Neural cell (in vitro differentiated cells): ENCODE results near the gene IQCF5. TPM values are rescaled to one million over a fixed set of nuclear protein-coding genes. Genes with fewer than 3 reads are reported as not detected.
"Not testable (repeated sequence)": the region's sequence is repeated elsewhere in the genome, so short reads cannot be mapped to it uniquely, and the experiment has no call there.

Experiments
- H2AFZ ChIP-seq: fragments of 200-600, 300-800 bp; sonication (generic), shearing (Covaris generic); 2 replicates; pipeline ENCODE4 v1.6.0; 2014; ENCODE audit warnings: low read depth, mild to moderate bottlenecking, antibody characterized with exemption, low read length, moderate library complexity
- H3F3A ChIP-seq: fragments of 200-600 bp; shearing (Covaris generic); 2 replicates; pipeline ENCODE4 v1.6.1; 2016; ENCODE audit warnings: mild to moderate bottlenecking, moderate library complexity, mixed read lengths, antibody characterized with exemption, low read length; ENCODE audit not compliant: insufficient read depth, poor library complexity, severe bottlenecking
- H3K27ac ChIP-seq: fragments of 200-600, 300-800 bp; sonication (generic), shearing (Covaris generic); 2 replicates; pipeline ENCODE4 v1.5.1; 2014; ENCODE audit warnings: mild to moderate bottlenecking, low read length, moderate library complexity
- H3K27me3 ChIP-seq: fragments of 300-800, 200-600 bp; sonication (generic), shearing (Covaris generic); 2 replicates; pipeline ENCODE4 v1.6.0; 2014; ENCODE audit warnings: mild to moderate bottlenecking, low read depth, low read length, moderate library complexity; ENCODE audit not compliant: insufficient read depth
- H3K36me3 ChIP-seq: fragments of 300-800, 200-600 bp; sonication (generic), shearing (Covaris generic); 2 replicates; pipeline ENCODE4 v1.5.1; 2014; ENCODE audit warnings: mild to moderate bottlenecking, antibody characterized with exemption, low read length, moderate library complexity; ENCODE audit not compliant: insufficient read depth
- H3K4me2 ChIP-seq: fragments of 300-800, 200-600 bp; sonication (generic), shearing (Covaris generic); 2 replicates; pipeline ENCODE4 v1.6.0; 2014; ENCODE audit warnings: mild to moderate bottlenecking, low read length
- H3K4me3 ChIP-seq: fragments of 300-800, 200-600 bp; sonication (generic), shearing (Covaris generic); 2 replicates; pipeline ENCODE4 v1.5.1; 2014; ENCODE audit warnings: mild to moderate bottlenecking, low read length, moderate library complexity
- H3K79me2 ChIP-seq: fragments of 200-600 bp; shearing (Covaris generic); replicated peaks from 2 replicates; pipeline ENCODE4 v1.6.0; 2014; ENCODE audit warnings: mild to moderate bottlenecking, low read length, moderate library complexity; ENCODE audit not compliant: insufficient read depth
- H3K9ac ChIP-seq: fragments of 300-800, 200-600 bp; sonication (generic), shearing (Covaris generic); 2 replicates; pipeline ENCODE4 v1.6.1; 2016; ENCODE audit warnings: mild to moderate bottlenecking, low read length, mixed read lengths
- H3K9me2 ChIP-seq: fragments of 200-600 bp; shearing (Covaris generic); 2 replicates; pipeline ENCODE4 v1.6.1; 2016; ENCODE audit warnings: mild to moderate bottlenecking, low read length, mixed read lengths; ENCODE audit not compliant: insufficient read depth
- H3K9me3 ChIP-seq: fragments of 200-600, 300-800 bp; sonication (generic), shearing (Covaris generic); 2 replicates; pipeline ENCODE4 v1.6.1; 2016; ENCODE audit warnings: mild to moderate bottlenecking, mixed run types, low read length, moderate library complexity, mixed read lengths
- H4K20me1 ChIP-seq: fragments of 200-600 bp; shearing (Covaris generic); 2 replicates; pipeline ENCODE4 v1.6.1; 2016; ENCODE audit warnings: mild to moderate bottlenecking, mixed run types; ENCODE audit not compliant: insufficient read depth
- CTCF ChIP-seq: fragments of 450-650 bp; IDR thresholded peaks from 2 replicates; pipeline ENCODE4 v1.5.1; 2014; ENCODE audit warnings: antibody characterized with exemption, mild to moderate bottlenecking, moderate library complexity; ENCODE audit not compliant: poor library complexity, severe bottlenecking
- EP300 ChIP-seq: fragments of 450-650 bp; conservative IDR thresholded peaks from 2 replicates; pipeline ENCODE4 v1.6.1; 2014; ENCODE audit warnings: antibody characterized with exemption, mild to moderate bottlenecking, moderate library complexity; ENCODE audit not compliant: poor library complexity, severe bottlenecking
- EZH2 ChIP-seq: fragments of 200-600, 300-800 bp; shearing (Covaris generic), sonication (generic); IDR thresholded peaks from 2 replicates; pipeline ENCODE4 v1.6.1; 2014; ENCODE audit warnings: antibody characterized with exemption, low read length, borderline replicate concordance, mild to moderate bottlenecking; ENCODE audit not compliant: insufficient read depth, poor library complexity, severe bottlenecking
- MXI1 ChIP-seq: fragments of 450-650 bp; conservative IDR thresholded peaks from 2 replicates; pipeline ENCODE4 v1.6.1; 2014; ENCODE audit warnings: antibody characterized with exemption, mild to moderate bottlenecking; ENCODE audit not compliant: poor library complexity, severe bottlenecking
- POLR2AphosphoS5 ChIP-seq: IDR thresholded peaks from 2 replicates; pipeline ENCODE4 v1.6.1; 2012
- RAD21 ChIP-seq: fragments of 450-650 bp; conservative IDR thresholded peaks from 2 replicates; pipeline ENCODE4 v1.6.1; 2014; ENCODE audit warnings: antibody characterized with exemption, mild to moderate bottlenecking, moderate library complexity
- REST ChIP-seq: IDR thresholded peaks from 2 replicates; pipeline ENCODE4 v1.6.1; 2012; ENCODE audit warnings: borderline replicate concordance
- SMC3 ChIP-seq: fragments of 450-650 bp; conservative IDR thresholded peaks from 2 replicates; pipeline ENCODE4 v1.6.1; 2014; ENCODE audit warnings: antibody characterized with exemption, mild to moderate bottlenecking, moderate library complexity; ENCODE audit not compliant: poor library complexity
- TAF1 ChIP-seq: IDR thresholded peaks from 2 replicates; pipeline ENCODE4 v1.6.1; 2012; ENCODE audit warnings: low read depth
- polyA plus RNA-seq: library from polyadenylated mRNA; depleted of rRNA; stranded (reverse); fragments of >200 nt; gene quantifications from 2 replicates; pipeline ENCODE4 v1.2.3, GENCODE V29; 2014

Gene IQCF5
- polyA plus RNA-seq, 1 donor from 2014 or later: not detected

GRCh38 chr3:51862886-51863285, 12.5 kb downstream of the IQCF5 start:
- H2AFZ ChIP-seq: no peak overlapping the region
- H4K20me1 ChIP-seq: no peaks in the 10 kb centered on the region
- no peaks in the 10 kb centered on the region for H3F3A ChIP-seq
- TF ChIP-seq SMC3: no peak
- no peak for TF ChIP-seq REST
- TF ChIP-seq POLR2AphosphoS5: no peak
- TF ChIP-seq TAF1: no peak
- no peak for TF ChIP-seq EZH2
- TF ChIP-seq CTCF: no peak
- TF ChIP-seq RAD21: no peak
- no peak for TF ChIP-seq EP300
- no peak for TF ChIP-seq MXI1
- H3K27ac ChIP-seq: no peak overlapping the region
- H3K9me3 ChIP-seq: no peaks in the 10 kb centered on the region
- no peaks in the 10 kb centered on the region for H3K79me2 ChIP-seq
- no peaks in the 10 kb centered on the region for H3K9me2 ChIP-seq
- no peaks in the 10 kb centered on the region for H3K27me3 ChIP-seq
- no peak overlapping the region for H3K9ac ChIP-seq
- no peak overlapping the region for H3K4me3 ChIP-seq
- H3K4me2 ChIP-seq: no peak overlapping the region
- H3K36me3 ChIP-seq: no peaks in the 10 kb centered on the region

- no peaks in the 10 kb centered on the region for H3K9me3 ChIP-seq
- TF ChIP-seq EP300: no peak
- TF ChIP-seq MXI1: no peak
- no peak for TF ChIP-seq RAD21
- TF ChIP-seq CTCF: no peak
- TF ChIP-seq REST: no peak
- TF ChIP-seq POLR2AphosphoS5: no peak
- H3K36me3 ChIP-seq: no peaks in the 10 kb centered on the region
- no peaks in the 10 kb centered on the region for H3K27me3 ChIP-seq
- H3F3A ChIP-seq: no peaks in the 10 kb centered on the region
- H3K9ac ChIP-seq: no peak within 1 kb of the TSS
- H3K27ac ChIP-seq: no peak within 1 kb of the TSS
- H2AFZ ChIP-seq: no peak within 1 kb of the TSS
- no peaks in the 10 kb centered on the region for H4K20me1 ChIP-seq
- no peaks in the 10 kb centered on the region for H3K9me2 ChIP-seq
- no peak within 1 kb of the TSS for H3K4me2 ChIP-seq
- H3K4me3 ChIP-seq: no peak within 1 kb of the TSS
- H3K79me2 ChIP-seq: no peaks in the 10 kb centered on the region
Observed at GRCh38 chr3:51860703-51861665, 14.4 kb downstream of the IQCF5 start, which contains the start of gene IQCF2. TSS of gene IQCF2 (plus strand) at chr3:51861615. CDS start at chr3:51861667, 52 bp downstream.

GRCh38 chr3:51855411-51855810, 20.0 kb downstream of the IQCF5 start:
- H3K9me3 ChIP-seq, H4K20me1 ChIP-seq, H3K4me2 ChIP-seq: not testable (repeated sequence)

More at GRCh38 chr3:51855411-51855810, 20.0 kb downstream of the IQCF5 start:
- H3K27me3 ChIP-seq, H3K27ac ChIP-seq, H3F3A ChIP-seq, H3K36me3 ChIP-seq, H3K9ac ChIP-seq, H3K79me2 ChIP-seq, H2AFZ ChIP-seq, H3K9me2 ChIP-seq, H3K4me3 ChIP-seq: not testable (repeated sequence)
